ENCODE results near the gene ANKRD42. TPM values are rescaled to one million over a fixed set of nuclear protein-coding genes. Genes with fewer than 3 reads are reported as not detected.
A peak's percentile ranks its signal among the peaks of the same experiment; 100 is the strongest.

Gene ANKRD42
- total RNA-seq, 2 donors from 2014 or later = 7.7 to 8.0 TPM

DNA sequence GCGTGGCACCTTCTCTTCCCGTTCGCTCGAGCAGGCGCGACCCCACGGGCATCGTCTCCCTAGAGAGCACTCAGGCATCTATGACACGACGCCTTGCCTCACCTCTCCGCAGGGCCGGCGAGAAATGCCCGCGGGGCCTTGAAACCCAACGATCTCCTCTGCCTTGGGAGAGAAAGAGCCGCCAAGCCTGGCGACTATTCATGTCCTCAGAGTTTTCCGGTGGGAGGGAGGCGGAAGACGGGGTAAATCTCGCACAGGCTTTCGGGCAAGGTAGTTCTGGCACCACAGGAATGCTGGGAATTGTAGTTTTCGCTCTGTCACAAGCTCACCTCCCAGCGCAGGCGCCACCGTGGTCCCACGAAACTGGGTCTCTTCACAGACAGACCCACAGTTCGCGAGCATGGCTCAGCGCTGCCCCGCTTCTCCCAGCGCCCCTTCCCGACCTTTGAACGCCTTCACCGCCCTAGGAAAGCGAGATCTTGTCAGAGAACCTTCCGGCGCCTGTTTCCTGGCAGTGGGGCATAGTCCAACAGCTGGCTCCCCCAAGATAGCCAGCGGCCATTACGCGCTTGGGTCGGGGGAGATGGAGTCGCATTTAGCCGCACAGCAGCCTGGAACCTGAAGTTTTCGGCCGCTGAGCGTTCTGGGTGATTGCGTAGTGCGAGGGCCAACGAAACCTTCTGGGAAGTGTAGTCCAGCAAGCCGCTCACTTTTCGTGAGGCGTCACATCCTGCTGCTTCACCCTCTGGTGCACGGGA is 92.4 kb downstream of the ANKRD42 start, which contains the start of gene CCDC90B:
CCDC90B (minus strand) TSS at position 597 of the 758 bp plus-strand sequence; CDS start at position 202, 395 bp downstream.
- peaks cover 0 to 37% of the 10 kb centered on the region in 2 donors for H3K4me1 ChIP-seq
- peak; percentile 97 for DNase-seq (ENCODE audit: low spot score)
- TF ChIP-seq, protein P1, sequence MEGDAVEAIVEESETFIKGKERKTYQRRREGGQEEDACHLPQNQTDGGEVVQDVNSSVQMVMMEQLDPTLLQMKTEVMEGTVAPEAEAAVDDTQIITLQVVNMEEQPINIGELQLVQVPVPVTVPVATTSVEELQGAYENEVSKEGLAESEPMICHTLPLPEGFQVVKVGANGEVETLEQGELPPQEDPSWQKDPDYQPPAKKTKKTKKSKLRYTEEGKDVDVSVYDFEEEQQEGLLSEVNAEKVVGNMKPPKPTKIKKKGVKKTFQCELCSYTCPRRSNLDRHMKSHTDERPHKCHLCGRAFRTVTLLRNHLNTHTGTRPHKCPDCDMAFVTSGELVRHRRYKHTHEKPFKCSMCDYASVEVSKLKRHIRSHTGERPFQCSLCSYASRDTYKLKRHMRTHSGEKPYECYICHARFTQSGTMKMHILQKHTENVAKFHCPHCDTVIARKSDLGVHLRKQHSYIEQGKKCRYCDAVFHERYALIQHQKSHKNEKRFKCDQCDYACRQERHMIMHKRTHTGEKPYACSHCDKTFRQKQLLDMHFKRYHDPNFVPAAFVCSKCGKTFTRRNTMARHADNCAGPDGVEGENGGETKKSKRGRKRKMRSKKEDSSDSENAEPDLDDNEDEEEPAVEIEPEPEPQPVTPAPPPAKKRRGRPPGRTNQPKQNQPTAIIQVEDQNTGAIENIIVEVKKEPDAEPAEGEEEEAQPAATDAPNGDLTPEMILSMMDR (IDR thresholded peaks at IDR 0.05) = peak in 1 of 2 donors; percentile 37
- H3K27ac ChIP-seq = peak within 1 kb of the TSS; percentile 97 to 98
- no peaks in the 10 kb centered on the region for H3K36me3 ChIP-seq
- no peaks in the 10 kb centered on the region for H3K27me3 ChIP-seq
- H3K9me3 ChIP-seq = no peaks in the 10 kb centered on the region
- peak within 1 kb of the TSS; percentile 71 to 85 for H3K4me3 ChIP-seq

DNA sequence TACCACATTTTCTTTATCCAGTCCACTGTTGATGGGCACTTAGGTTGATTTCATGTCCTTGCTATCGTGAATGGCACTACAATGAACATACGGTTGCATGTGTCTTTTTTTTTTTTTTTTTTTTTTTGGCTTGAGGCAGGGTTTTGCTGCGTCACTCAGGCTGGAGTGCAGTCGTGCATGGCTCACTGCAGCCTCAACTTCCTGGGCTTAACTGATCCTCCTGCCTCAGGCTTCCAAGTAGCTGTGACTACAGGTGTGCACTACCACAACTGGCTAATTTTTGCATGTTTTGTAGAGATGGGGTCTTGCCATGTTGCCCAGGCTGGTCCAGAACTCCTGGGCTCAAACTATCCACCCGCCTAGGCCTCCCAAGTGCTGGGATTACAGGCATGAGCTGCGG is 94.1 kb downstream of the ANKRD42 start:
- H3K27ac ChIP-seq = no peak overlapping the region
- TF ChIP-seq, protein P1 (IDR thresholded peaks at IDR 0.05) = no peak
- no peaks in the 10 kb centered on the region for H3K9me3 ChIP-seq
- H3K4me3 ChIP-seq = no peak overlapping the region
- no peaks in the 10 kb centered on the region for H3K27me3 ChIP-seq
- no peaks in the 10 kb centered on the region for H3K36me3 ChIP-seq
- no peak for DNase-seq (ENCODE audit: low spot score)
- peaks cover 0 to 27% of the 10 kb centered on the region in 2 donors for H3K4me1 ChIP-seq

DNA sequence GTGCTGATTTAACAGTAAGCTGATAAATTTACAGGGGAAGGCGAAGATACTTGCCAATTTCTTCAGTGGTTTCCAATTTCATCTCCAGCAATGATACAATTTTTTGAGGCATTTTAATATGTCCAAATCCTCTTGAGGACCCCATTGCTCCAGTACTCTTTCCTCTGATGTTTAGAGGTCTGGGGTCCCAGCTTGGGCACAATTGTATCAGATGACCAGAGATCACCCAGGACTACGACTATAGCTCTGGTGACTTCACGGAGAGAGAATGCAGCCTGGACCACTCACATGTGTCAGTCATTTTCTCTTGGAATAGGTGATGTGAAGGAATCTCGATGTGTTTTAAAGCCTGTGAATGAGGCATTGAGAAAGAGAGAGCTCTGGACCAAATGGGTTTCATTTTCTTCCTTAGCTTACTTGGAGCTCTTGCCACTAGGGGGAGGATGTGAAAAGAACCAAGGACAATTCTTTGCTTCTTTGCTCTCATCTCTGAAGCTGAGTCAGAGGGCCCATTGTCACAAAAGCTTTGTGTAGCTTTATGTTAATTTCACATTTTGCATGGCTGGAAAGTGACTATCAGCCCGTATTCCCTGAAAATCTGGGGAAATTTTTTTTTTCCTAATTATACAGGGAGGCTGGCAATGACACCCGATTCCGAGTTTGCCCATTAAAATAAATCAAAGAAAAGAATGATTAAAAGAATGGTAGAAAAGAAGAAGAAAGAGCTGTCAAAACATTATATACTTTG is 99.4 kb downstream of the ANKRD42 start:
- H3K27me3 ChIP-seq = no peaks in the 10 kb centered on the region
- H3K27ac ChIP-seq = no peak overlapping the region
- no peaks in the 10 kb centered on the region for H3K4me1 ChIP-seq
- H3K9me3 ChIP-seq = no peaks in the 10 kb centered on the region
- TF ChIP-seq, protein P1 (IDR thresholded peaks at IDR 0.05) = peak; percentile 68 to 76
- no peak overlapping the region for H3K4me3 ChIP-seq
- no peak for DNase-seq (ENCODE audit: low spot score)
- no peaks in the 10 kb centered on the region for H3K36me3 ChIP-seq

DNA sequence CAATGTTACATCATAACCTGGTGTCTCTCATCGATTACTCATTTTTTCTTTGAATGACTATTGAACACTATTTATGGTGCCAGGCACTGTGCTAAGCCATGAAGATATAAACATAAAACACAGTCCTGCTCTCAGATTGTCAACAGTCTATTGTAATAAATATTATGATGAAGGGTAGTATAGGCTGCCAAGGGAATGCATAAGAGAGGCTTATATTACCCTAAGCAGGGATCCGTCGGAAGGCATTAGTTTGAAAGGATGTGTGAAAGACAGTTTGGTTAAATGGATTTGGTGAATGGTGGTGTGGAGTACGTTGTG is 99.9 kb downstream of the ANKRD42 start:
- no peak overlapping the region for H3K4me3 ChIP-seq
- DNase-seq (ENCODE audit: low spot score) = no peak
- TF ChIP-seq, protein P1 (IDR thresholded peaks at IDR 0.05) = no peak
- H3K9me3 ChIP-seq = no peaks in the 10 kb centered on the region
- no peaks in the 10 kb centered on the region for H3K27me3 ChIP-seq
- no peaks in the 10 kb centered on the region for H3K4me1 ChIP-seq
- H3K36me3 ChIP-seq = no peaks in the 10 kb centered on the region
- no peak overlapping the region for H3K27ac ChIP-seq

DNA sequence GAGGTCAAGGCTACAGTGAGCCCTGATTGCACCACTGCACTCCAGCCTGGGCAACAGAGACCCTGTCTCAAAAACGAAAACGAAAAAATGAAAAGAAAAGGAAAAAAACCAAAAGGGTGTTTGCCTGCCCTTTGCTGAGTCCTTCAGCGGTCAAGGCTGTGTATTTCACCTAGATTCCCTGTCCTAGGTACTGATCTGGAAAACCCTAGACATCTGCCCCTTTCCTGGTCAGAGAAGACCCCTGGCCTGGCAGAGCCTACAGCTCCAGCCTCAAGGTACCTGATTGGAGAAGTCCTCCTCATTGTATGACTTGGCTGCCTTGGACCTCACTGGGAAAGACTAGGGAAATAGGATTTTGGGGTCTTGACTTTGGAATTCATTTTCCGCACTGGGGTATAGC is 100.7 kb downstream of the ANKRD42 start:
- TF ChIP-seq, protein P1 (IDR thresholded peaks at IDR 0.05) = no peak
- H3K36me3 ChIP-seq = no peaks in the 10 kb centered on the region

More for the DNA sequence above, 100.7 kb downstream of the ANKRD42 start:
- Histone ChIP-seq H3K4me1 (no peaks in the 10 kb centered on the region), H3K4me3 (no peak overlapping the region), H3K27me3 (no peaks in the 10 kb centered on the region), H3K9me3 (no peaks in the 10 kb centered on the region), H3K27ac (no peak overlapping the region)
- no peak for DNase-seq (ENCODE audit: low spot score)

Other genes starting within 250 kb of the ANKRD42 start
- 10 to 100 TPM; 12.1 to 19.0 TPM for gene RAB30, start 121.8 kb upstream of the ANKRD42 start, total RNA-seq
- gene PCF11, start 36.6 kb upstream of the ANKRD42 start, total RNA-seq = 10 to 100 TPM; 26.9 to 30.5 TPM
- 10 to 100 TPM; 20.9 to 24.0 TPM for gene CCDC90B, start 92.7 kb downstream of the ANKRD42 start, total RNA-seq